H4 (cell line): ENCODE results near the gene ADARB1. TPM values are rescaled to one million over a fixed set of nuclear protein-coding genes. Genes with fewer than 3 reads are reported as not detected.

Experiments
- DNase-seq: peaks from one replicate; pipeline ENCODE4 v3.0.0-alpha.2; 2015; ENCODE audit warnings: low spot score
- total RNA-seq: library from RNA; depleted of rRNA; stranded (reverse); fragments of >200 nt; shearing (Covaris generic); gene quantifications from 2 replicates; pipeline ENCODE4 v1.2.3, GENCODE V29; 2014

ADARB1 gene
- total RNA-seq, 1 experiment from 2014 or later = 10.2 TPM

DNA sequence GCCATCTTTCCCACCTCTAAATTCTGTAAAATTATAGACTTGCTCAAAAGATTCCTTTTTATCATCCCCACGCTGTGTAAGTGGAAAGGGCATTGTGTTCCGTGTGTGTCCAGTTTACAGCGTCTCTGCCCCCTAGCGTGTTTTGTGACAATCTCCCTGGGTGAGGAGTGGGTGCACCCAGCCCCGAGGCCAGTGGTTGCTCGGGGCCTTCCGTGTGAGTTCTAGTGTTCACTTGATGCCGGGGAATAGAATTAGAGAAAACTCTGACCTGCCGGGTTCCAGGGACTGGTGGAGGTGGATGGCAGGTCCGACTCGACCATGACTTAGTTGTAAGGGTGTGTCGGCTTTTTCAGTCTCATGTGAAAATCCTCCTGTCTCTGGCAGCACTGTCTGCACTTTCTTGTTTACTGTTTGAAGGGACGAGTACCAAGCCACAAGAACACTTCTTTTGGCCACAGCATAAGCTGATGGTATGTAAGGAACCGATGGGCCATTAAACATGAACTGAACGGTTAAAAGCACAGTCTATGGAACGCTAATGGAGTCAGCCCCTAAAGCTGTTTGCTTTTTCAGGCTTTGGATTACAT is 151.5 kb downstream of the ADARB1 start:
- DNase-seq = no peak

DNA sequence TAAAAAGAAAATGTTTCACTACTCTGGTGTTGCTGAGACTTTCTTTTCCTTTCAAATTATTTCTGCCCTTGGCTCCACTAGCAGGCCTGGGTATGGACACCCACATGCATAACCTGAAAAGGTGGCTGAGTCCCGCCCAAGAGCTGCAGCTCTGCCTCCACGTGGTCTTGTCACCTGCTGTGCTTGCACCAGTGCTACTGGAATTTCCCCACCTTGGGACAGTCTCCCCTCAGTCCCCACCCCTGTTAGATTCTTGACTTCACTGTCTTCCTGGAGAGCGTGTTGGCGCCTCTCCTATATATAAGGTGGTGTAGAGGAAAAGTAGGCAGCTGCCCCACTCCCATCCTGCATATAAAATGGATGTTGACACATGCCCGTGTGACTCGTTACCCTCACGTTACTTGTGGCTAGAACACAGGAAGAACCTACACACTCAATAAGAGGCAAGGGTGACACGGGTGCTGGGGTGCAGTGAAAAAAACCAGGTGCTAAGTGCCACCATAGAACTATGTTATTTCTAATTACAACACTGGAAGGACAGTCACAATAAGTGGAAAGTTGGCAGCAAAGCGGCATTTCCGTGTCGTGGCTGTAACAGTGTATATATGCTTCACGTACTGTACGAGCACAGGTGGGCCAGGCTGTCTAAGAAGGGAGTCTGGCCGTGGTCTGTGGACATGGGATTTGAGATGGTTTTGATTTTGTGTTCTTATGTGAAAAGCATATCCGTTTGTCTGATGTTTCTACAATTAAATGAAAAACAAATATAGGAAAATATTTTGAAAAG is 152.4 kb downstream of the ADARB1 start:
- DNase-seq = no peak

DNA sequence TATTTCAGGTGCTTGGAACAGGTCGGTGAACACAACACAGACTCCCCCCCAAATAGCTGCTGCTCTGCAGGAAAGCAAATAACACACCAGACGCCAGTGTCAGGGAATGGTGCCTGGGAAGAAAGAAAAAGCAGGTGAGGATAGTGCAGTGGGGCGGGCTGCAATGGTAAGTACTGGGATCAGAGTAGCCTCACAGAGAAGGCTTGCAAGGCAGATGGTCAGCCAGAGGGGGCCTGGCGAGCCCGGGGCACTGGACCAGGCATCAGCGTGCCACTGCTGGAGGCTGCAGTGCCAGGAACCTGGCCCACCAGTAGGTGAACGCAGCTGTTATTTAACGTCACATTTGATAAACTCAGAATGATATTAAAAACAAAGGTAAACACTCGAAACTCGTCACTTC is 153.4 kb downstream of the ADARB1 start:
- no peak for DNase-seq

DNA sequence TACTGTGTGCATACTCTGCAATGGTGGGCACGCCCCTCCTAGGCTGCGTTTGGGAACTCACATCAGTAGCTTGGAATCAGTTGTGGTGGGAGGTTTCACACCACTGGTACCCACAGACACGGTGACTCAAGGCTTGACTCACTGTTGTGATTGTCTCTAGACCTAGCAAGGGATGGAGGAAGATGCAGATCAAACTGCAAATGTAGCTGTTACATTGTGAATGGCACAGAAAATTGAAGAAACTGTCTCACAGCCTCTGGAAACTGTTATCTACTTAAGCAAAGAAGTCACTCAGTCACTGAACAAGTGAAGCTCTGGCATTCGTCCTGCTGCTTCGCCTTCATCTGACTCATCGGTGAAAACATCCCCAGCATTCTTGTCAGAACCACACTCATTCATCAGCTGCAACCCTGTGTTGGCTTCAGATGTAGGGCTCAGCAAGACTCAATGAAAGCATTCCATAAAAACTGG is 153.8 kb downstream of the ADARB1 start:
- peak; percentile 90 for DNase-seq

DNA sequence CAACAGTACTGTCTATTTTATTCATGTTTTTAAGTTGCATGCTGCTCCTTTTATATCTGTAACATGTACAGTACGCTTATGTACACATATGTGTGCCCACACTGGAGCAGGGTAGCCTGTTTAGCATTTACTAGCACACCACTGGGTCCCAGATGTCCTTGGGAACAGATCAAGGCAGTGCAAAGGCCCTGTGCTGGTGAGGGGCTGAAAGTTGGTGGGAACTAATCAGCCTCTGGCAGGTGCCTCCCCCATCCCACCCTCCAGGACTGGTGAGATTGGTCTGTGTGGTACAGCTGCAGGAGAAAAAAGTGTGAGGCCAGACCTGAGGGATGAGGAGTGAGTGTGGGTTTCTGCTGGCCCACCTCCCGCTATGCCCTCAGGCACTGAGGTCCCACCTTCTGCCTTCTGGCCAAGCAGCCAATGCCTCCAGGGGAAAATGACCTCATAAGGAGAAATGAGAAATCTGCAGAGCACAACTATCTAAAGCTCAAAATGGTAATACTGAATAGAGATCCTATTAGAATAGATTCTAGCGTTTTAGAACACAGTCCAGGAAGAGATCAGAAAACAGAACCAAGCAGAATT is 154.4 kb downstream of the ADARB1 start:
- DNase-seq = no peak

DNA sequence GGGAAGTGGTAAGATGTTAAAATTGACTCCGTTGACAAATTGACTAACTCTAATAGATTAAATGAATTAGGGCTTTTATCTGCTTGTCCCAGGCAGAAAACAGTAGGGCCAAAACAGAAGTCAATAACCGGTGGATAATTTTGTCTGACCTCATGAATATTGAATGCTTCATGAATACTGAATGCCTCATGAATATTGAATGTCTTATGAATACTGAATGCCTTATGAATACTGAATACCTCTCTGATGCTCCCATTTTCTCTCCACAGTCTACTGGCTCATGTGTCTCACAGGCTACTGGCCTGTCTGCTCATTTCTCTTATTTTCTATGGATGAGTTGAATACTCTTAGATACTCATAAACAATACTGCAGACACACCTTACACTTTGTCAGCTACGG is 157.3 kb downstream of the ADARB1 start:
- no peak for DNase-seq

DNA sequence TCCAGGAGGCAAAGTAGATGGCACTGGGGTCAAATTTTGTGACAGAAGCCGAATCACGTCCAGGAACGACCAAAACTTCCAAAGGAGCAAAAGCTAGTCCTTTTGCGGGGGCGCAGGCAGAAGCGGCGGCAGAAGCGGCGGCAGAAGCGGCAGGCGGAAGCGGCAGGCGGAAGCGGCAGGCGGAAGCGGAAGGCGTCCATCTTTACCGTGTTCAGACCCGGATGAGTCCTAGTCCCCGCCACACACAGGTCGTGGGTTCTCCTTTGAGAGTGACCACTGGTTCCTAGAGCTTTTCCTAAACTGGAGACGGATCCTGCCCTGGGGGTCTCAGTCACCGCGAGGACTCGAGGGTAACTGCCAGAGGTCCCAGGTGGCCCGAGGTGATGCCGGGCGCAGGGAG is 159.7 kb downstream of the ADARB1 start:
- DNase-seq = no peak

DNA sequence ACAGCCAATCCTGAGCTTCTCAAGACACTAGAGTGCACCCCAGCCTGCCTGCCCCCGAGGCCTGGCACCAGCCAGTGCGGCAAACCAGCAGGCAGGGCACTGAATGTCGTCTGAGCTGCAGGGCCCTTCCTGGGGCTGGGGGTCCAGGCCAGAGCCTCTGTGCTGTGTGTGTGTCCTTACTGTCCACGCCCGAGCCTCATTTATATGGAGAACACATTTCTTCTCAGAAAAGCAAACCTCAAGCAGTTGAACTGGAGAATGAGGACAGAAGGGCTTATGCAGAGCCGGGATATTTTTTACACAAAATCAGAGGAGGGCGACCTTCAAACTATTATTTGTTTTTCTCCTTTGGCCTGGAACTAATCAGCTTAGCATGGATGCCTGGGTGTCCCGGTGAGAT is 160.6 kb downstream of the ADARB1 start:
- DNase-seq = no peak

DNA sequence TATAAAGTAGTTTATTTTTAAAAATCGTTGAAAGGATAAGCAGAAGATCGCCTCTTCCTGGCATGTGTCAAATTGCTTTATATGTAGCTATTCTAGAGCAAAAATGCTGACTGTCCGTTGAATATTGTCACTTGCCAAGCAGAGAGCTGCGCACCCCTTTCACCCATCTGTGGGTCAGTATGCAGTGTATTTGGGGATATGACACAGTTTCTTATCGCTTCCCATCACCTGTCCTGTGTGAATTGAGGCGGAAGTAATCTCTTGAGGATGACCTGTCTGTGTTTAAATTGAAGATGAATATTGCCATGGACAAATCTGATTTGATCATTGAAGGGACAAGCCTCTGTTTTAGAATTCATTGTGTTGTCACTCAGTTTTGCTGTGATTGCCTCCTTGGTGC is 161.1 kb downstream of the ADARB1 start:
- DNase-seq = no peak

DNA sequence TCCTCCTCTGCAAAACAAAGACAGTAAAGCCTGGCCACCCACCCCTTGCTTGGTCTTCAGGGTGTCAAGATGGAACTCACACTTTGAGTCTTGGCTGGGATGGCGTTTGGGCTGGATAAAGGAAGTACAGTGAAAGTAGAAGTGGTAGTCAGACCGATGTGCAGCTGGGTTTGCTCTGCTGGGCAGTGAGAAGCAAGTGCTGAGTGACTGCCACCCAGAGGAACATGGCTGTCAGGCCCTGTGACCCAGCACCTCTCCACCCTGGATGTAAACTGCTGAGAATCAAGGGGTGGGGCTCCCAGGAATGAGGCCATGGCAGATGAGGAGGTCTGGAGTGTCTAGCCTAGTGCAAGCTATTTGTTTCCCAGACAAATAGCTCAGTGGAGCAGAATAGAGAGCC is 162.1 kb downstream of the ADARB1 start:
- no peak for DNase-seq

DNA sequence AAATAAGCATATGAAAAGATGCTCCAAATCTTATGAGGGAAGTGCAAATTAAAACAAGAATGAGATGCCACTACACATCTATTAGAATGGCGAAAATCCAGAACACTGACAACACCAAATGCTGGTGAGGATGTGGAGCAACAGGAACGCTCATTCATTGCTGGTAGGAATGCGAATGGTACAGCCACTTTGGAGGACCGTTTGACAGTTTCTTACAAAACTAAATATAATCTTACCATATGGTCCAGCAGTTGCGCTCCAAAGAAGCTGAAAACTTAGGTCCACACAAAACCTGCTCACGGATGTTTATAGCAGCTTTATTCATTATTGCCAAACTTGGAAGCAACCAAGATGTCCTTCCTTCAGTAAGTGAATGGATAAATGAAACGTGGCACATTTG is 163.0 kb downstream of the ADARB1 start:
- no peak for DNase-seq

DNA sequence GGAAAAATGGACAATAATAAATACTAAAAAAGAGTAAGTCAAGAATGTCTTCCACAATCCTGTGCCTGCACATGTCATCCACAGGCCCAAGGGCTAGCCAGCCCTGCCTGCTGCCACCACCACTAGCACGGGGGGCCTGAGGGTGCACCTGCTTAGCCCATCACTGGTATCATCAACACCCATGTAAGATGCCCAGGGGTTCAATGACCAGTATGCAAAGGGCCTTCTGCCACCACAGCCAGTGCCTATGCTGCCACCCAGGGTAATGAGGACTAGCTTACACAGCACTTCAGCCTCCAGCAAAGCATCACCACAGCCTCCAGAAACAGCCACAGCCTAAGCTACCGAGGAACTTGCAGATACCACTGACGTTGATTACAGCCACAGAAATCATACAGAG is 167.0 kb downstream of the ADARB1 start:
- no peak for DNase-seq

DNA sequence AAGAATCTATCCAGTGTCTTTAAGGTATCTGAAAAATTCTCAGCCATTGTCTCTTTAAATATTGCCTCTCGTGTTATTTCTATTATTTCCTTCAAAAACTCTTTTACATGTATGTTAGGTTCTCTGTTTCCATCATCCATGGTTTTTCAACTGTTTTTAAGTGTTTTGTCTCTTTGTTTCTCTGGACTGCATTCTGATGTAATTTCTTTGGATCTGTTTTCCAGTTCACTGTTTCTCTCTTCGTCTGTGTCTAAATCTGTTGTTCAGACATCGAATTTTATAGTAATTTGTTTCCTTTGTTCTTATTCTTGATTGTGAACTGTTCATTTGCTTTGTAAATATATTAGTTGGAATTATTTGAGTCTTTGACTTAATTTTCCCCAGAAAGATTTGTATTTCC is 169.2 kb downstream of the ADARB1 start:
- DNase-seq = no peak

DNA sequence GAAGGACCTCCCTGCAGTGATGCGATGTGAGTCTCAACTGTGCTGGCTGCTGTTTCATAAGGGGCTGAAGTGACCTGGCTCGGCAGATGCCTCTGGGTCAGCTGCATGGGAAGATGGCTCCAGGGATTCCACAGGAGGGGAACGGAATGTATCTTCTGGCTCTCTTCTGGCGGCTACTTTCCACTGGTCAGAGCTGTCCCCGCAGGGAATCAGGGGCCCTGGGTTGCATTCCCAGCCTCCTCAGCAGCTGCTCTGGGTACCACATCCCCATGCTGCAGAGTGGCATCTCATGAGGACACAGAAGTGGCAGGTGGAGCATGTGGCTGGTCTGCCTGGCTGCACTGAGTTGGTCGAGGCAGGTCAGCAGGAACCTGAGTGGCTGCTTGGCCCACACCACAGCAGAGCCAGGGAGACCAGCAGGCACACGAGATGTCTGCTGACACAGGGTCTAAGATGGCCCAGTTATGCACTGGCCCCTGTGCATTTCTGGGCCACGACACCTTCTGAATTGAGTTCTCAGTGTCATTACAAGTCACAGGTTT is 170.5 kb downstream of the ADARB1 start:
- DNase-seq = no peak

DNA sequence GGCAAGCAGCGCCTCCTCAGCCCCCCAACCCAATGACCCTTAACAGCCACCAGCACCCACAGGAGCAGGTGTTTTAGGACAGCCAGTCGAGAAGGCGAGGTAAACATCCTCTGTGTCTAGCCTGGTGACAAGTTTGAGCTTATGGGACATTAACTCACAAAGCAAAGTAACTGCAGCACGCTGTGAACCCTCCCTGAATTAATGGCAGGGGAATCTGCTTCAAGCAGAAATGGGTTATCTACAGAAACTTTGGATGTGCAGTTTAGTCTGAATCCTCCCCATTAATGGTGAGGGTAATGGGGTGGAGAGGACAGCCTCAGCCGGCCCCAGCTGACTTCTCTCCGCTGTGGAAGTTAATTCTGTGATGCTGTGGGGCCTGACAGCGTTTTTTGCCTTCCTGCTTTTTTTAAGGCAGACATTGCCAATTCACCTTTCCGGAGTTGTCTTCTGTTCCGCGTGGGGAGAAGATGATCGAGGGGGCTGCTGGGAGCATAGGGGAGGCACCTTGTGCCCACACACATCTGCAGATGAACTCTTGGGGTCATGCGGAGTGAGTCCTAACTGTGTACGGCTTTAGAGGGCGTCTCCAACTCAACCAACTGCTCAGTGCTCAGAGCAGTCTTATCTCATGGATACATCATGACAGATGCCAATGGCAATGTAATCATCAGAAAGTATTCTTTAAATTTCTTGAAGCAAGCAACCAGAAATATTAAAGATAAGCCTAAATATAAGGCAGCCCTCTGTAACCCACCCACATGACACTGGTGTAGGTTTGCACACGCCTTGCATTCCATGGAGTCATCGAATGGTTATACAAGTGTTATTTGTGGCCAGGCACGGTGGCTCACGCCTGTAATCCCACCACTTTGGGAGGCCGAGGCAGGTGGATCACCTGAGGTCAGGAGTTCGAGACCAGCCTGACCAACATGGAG is 172.3 kb downstream of the ADARB1 start:
- DNase-seq = no peak

DNA sequence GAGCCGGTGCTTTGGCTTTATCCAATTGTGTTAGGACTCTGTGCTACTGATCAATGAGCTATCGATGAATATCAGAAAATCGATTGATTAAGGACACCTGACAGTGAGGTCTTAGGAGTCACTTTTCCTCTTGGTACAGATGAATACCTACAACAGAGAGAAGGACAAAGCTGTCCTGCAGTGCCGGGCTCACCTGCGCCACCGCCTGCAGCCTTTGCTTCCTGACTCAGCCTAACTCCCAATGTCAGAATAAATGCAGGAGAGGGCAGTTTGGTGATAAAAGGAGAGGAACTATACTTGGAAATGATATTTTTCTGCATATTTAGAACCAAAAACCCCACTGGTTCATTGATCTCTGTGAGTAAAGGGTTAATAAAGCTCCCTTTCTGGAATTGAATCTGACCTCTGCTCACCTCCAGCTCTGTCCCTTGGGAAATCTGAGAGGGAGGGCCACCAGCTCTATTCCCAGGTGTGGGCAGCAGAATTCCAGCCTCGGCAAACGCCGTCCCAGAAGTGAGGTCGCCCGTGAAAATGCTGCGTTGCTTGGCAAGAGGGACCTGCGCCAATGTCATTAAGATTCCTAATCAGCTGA is 174.0 kb downstream of the ADARB1 start:
- DNase-seq = no peak

DNA sequence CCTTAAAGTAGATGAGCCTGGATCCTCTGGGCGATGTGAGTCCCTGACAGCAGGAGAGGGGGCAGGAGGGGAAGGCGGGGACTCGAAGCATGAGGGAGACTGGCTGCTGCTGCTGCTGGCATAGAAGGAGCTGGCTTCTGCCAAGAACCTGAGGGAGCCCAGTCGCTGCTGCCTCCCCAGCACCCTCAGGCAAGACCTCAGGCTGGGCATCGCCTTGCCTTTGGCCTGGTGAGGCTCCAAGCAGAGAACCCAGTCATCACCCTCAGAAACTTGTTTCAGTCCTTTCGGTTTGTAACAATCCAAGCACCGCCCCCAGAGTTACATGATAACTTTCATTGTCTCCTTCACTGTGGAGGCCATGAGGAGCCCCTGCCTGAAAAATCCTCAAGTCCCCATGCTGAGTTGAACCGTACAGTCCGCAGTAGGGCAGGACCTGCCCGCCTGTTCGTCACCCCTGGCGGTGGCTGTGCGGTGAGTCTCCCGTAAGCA is 174.6 kb downstream of the ADARB1 start:
- DNase-seq = no peak

DNA sequence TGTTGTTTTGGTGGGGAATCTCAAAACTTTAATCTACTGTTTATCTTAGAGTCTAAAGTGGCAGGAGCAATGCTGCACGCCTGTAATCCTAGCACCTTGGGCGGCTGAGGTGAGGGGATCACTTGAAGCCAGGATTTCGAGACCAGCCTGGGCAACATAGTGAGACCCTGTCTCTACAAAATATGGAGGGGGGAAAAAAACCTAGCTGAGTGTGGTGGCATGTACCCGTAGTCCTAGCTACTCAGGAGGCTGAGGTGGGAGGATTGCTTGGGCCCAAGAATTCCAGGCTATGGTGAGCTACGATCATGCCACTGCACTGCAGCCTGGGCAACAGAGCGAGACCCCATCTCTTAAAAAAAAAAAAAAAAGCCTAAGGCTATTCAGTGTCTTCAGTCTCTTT is 175.2 kb downstream of the ADARB1 start:
- no peak for DNase-seq

DNA sequence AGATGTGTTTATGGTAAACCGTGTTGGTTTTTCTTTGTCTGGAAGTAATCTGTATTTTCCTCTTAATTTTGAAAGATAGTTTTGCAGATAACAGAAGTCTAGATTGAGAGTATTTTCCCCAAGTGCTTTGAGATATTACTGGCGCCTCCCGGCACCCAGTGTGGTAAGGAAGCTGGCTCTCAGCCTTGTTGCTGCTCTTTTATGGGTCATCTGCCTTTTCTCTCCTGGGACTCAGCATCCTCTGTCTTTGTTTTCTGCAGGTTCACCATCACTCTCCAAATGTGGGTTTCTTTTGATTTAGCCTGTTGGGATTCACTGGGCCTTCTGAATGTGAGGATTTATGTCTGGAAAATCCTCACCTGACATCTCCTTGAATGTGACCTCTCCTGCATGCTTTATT is 175.9 kb downstream of the ADARB1 start:
- DNase-seq = no peak

DNA sequence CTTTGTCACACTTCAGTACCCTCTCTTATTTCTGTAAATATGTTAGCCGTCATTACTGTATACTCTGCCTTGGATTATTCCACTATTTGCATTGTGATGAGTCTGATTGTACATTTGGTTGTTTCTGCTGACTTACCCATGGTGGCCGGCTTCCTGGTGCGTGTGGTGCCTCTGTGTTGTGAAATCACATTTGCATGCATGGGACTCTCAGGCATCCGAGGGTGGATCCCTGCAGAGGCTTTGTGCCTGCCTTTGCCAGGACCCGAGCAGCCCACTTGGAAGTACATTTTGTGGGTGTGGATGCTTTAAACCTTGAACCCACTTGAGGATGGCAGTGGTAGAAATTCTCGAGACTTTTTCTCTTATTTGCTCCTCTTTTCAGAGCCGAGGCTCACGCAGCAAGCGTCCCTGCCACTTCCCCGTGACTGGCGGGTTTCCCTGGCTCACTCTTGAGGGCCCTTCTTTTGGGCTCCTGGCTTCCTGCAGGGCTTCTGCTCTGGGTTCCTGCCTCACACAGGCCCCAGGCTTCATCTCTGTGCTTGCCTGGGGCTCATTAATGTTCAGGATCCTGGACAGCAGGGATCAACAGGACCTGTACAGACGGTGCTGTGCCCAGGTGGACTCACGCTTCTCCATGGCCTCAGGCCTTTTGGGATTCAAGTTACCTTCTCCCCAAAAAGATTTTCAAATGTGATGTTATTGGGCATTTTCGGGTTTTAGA is 176.7 kb downstream of the ADARB1 start:
- DNase-seq = no peak
